HL-60 (cell line): Measurements from ENCODE around the gene TMEM263.

ENCODE experiments used
- DNase-seq, 2 experiments: peaks; one replicate each; pipeline ENCODE4 v3.0.0-alpha.2; 2010 to 2020; ENCODE audit warnings: low read depth in 1 of 2, low spot score in 1 of 2
- H3K27ac ChIP-seq: fragments of 250-450 bp; sonication (Bioruptor Pico); replicated peaks from 2 replicates; pipeline ENCODE4 v1.5.1; 2020; ENCODE audit warnings: mild to moderate bottlenecking, moderate library complexity
- H3K27me3 ChIP-seq: fragments of 250-450 bp; sonication (Bioruptor Pico); 2 replicates; pipeline ENCODE4 v1.5.1; 2021; ENCODE audit warnings: mild to moderate bottlenecking, moderate library complexity; ENCODE audit not compliant: insufficient read depth, poor library complexity, severe bottlenecking
- H3K4me3 ChIP-seq: replicated peaks from 2 replicates; pipeline ENCODE4 v1.5.1; 2011; ENCODE audit warnings: mild to moderate bottlenecking, control low read depth, low read length; ENCODE audit not compliant: insufficient read depth
- CTCF ChIP-seq: IDR thresholded peaks from one replicate; pipeline ENCODE4 v1.5.1; 2011; ENCODE audit warnings: low read length, control low read depth, inconsistent platforms; ENCODE audit not compliant: insufficient read depth
- GABPA ChIP-seq: IDR thresholded peaks from 2 replicates; pipeline ENCODE4 v1.6.1; 2012; ENCODE audit warnings: low read depth
- POLR2AphosphoS5 ChIP-seq: IDR thresholded peaks from 2 replicates; pipeline ENCODE4 v1.6.1; 2012; ENCODE audit warnings: low read depth
- REST ChIP-seq: IDR thresholded peaks from 2 replicates; pipeline ENCODE4 v1.6.1; 2012; ENCODE audit warnings: low read depth; ENCODE audit not compliant: insufficient replicate concordance
- SPI1 ChIP-seq: IDR thresholded peaks from 2 replicates; pipeline ENCODE4 v1.6.1; 2012; ENCODE audit warnings: low read depth, mild to moderate bottlenecking, borderline replicate concordance

TMEM263 gene

DNA sequence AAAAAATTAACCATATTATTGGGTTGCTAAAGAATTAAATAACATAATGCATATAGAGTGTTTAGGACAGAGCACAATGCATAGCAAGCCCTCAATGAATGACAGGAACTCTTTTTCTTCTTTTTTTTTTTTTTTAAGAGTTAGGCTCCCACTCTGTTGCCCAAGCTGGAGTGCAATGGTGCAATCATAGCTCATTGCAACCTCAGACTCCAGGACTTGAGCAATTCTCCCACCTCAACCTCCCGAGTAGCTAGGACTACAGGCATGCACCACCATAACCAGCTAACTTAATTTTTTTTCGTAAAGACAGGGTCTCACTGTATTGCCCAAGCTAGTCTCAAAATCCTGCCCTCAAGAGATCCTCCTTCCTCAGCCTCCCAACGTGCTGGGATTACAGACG is 51.7 kb downstream of the TMEM263 start:
- H3K4me3 ChIP-seq, result no peak overlapping the region
- H3K27me3 ChIP-seq, result no peaks in the 10 kb centered on the region
- peak in 1 of 2 experiments; percentile 59 for DNase-seq
- TF ChIP-seq SPI1 (no peak), REST (no peak), POLR2AphosphoS5 (no peak), CTCF (no peak), GABPA (no peak)
- H3K27ac ChIP-seq, result no peak overlapping the region

DNA sequence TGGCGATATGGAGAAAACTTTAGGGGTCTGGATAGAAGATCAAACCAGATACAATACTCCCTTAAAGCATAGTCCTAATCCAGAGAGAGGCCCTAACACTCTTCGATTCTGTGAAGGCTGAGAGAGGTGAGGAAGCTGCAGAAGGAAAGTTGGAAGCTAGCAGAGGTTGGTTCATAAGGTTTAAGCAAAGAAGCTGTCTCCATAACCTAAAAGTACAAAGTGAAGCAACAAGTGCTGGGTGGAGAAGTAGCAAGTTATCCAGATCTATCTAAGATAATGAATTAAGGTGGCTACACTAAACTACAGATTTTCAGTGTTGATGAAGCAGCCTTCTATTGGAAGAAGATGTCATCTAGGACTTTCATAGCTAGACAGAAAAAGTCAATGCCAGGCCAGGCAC is 55.8 kb downstream of the TMEM263 start:
- Histone ChIP-seq H3K4me3 (no peak overlapping the region), H3K27me3 (no peaks in the 10 kb centered on the region), H3K27ac (no peak overlapping the region)
- TF ChIP-seq SPI1, result no peak
- no peak for TF ChIP-seq REST
- no peak for TF ChIP-seq POLR2AphosphoS5
- no peak for TF ChIP-seq GABPA
- TF ChIP-seq CTCF, result no peak
- no peak for DNase-seq

DNA sequence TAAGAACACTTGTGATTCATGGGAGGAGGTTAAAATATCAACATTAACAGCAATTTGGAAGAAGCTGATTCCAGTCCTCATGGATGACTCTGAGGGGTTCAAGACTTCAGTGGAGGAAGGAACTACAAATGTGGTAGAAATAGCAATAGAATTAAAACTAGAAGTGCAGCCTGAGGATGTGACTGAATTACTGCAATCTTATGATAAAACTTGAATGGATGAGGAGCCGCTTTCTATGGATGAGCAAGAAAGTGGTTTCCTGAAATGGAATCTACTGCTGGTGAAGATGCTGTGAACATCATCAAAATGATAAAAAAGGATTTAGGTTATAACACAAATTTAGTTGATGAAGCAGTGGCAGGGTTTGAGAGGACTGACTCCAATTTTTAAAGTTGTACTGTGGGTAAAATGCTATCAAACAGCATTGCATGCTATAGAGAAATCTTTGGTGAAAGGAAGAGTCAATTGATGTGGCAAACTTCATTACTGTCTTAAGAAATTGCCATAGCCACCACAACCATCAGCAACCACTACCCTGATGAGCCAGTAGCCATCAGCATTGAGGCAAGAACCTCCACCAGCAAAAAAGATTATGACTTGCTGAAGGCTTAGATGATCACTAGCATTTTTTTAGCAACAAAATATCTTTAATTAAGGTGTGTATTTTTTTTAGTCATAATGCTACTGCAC is 57.2 kb downstream of the TMEM263 start:
- TF ChIP-seq CTCF (no peak), GABPA (no peak)
- no peak for DNase-seq
- H3K27me3 ChIP-seq, result no peaks in the 10 kb centered on the region
- H3K4me3 ChIP-seq, result no peak overlapping the region
- no peak overlapping the region for H3K27ac ChIP-seq

GRCh38 chr12:107014055-107014454 is 58.3 kb downstream of the TMEM263 start:
- no peaks in the 10 kb centered on the region for H3K27me3 ChIP-seq
- H3K27ac ChIP-seq, result no peak overlapping the region
- no peak for DNase-seq
- TF ChIP-seq GABPA (no peak), POLR2AphosphoS5 (no peak), SPI1 (no peak)
- H3K4me3 ChIP-seq, result no peak overlapping the region
